Measurements from ENCODE around the gene HP1BP3. TPM values are rescaled to one million over a fixed set of nuclear protein-coding genes. Genes with fewer than 3 reads are reported as not detected.

HP1BP3 gene
- total and polyA plus RNA-seq, 7 donors, result 54.6 to 269 (median 158) TPM

DNA sequence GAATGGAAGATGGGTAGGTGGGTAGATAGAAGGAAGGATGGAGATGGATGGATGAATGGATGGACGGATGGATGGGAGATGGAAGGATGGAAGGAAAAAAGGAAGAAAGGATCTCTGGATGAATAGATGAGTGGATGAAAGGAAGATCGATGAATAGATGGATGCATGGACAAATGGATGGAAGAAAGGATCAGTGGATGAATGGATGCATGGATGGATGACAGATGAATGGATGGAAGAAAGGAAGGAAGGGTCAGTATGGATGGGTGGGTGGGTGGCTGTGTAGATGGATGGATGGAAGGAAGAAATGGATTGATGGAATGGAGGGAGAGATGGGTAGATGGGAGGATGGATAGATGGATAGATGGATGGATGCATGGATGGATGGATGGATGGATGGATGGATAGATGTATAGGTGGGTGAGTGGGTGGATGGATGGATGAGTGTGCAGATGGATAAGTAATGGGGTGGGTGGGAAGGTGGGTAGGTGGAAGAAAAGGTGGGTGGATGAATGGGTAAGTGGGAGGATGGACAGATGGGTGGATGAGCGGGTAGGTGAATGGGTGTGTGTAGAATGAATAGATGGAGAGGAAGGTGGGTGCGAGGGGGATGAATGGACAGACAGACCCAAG, 83.9 kb downstream of the HP1BP3 start:
- no peak for TF ChIP-seq POLR2A (IDR thresholded peaks at IDR 0.05)
- no peak for TF ChIP-seq POLR2AphosphoS5 (IDR thresholded peaks at IDR 0.05)
- no peak for TF ChIP-seq CTCF (IDR thresholded peaks at IDR 0.05)
- TF ChIP-seq EP300 (IDR thresholded peaks at IDR 0.05), result no peak
- H3K27me3 ChIP-seq, result no peaks in the 10 kb centered on the region
- intact Hi-C loops (cut with DNase I), result no loop called here

DNA sequence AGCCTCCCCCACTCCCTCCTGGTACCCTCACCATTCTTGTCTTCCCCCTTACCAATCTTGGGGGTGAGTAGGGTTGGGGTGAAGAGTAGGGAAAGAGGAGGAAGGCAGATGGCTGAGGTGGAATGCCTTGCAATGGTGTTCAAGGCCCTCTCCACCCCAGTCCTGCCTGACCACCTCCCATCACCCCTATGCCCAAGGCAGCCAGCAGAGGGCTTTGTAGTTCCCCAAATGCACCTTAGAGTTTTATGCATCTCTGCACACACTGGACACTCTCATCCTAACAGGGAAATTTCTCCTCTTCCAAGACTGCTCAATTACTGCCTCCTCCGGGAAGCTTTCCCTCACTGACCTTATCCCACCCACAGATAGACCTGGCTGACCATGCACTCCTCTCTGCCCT, 84.7 kb downstream of the HP1BP3 start:
- intact Hi-C loops (cut with DNase I), result no loop called here
- Histone ChIP-seq H3K4me1 (peaks cover 0 to 19% (median 18%) of the 10 kb centered on the region in 4 donors), H3K27me3 (no peaks in the 10 kb centered on the region), H3K27ac (no peak overlapping the region), H3K9me3 (no peaks in the 10 kb centered on the region), H3K4me3 (no peak overlapping the region), H3K36me3 (no peaks in the 10 kb centered on the region)
- no peak for DNase-seq
- TF ChIP-seq CTCF (IDR thresholded peaks at IDR 0.05) (no peak), EP300 (IDR thresholded peaks at IDR 0.05) (no peak), POLR2AphosphoS5 (IDR thresholded peaks at IDR 0.05) (no peak), POLR2A (IDR thresholded peaks at IDR 0.05) (no peak)
- 75 to 90% methylated on average over 1 of the region's 1 CpG for WGBS, 2 donors

More for the DNA sequence above, 83.9 kb downstream of the HP1BP3 start:
- H3K4me3 ChIP-seq, result no peak overlapping the region
- H3K36me3 ChIP-seq, result no peaks in the 10 kb centered on the region
- DNase-seq, result no peak
- no peak overlapping the region for H3K27ac ChIP-seq
- no peaks in the 10 kb centered on the region for H3K9me3 ChIP-seq
- H3K4me1 ChIP-seq, result peaks cover 0 to 11% (median 10%) of the 10 kb centered on the region in 4 donors
- 89 to 92% methylated on average over 4 of the region's 4 CpGs for WGBS, 2 donors

DNA sequence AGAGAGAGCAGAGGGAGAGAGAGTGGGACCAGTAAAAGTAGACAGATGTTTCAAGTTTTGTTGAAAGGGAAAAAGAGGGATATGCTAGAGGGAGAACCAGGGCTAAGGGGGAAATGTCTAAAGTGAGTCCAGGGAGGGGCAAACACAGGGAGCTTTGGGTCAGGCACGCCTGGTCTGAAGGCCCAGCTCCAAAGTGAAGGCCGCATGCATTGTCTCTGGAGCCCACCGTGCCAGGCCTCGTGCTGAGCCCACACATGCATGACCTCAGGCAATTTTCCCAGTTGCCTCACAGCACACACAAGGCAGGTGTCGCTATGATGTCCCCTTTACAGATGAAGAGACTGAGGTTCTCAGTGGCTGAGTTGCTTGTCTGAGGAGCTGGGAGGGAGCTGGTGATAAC, 85.3 kb downstream of the HP1BP3 start:
- WGBS, 2 donors, result 91 to 94% methylated on average over 5 of the region's 5 CpGs
- DNase-seq, result no peak
- H3K27ac ChIP-seq, result no peak overlapping the region
- H3K27me3 ChIP-seq, result no peaks in the 10 kb centered on the region
- peaks cover 0 to 25% (median 23%) of the 10 kb centered on the region in 4 donors for H3K4me1 ChIP-seq
- no peak overlapping the region for H3K4me3 ChIP-seq
- no peak for TF ChIP-seq EP300 (IDR thresholded peaks at IDR 0.05)
- no peak for TF ChIP-seq POLR2AphosphoS5 (IDR thresholded peaks at IDR 0.05)
- no peak for TF ChIP-seq CTCF (IDR thresholded peaks at IDR 0.05)
- intact Hi-C loops (cut with DNase I), result no loop called here
- H3K36me3 ChIP-seq, result no peaks in the 10 kb centered on the region
- H3K9me3 ChIP-seq, result no peaks in the 10 kb centered on the region

GRCh38 chr1:20701446-20701845, 85.7 kb downstream of the HP1BP3 start:
- intact Hi-C loops (cut with DNase I), result no loop called here

More at GRCh38 chr1:20701446-20701845, 85.7 kb downstream of the HP1BP3 start:
- Histone ChIP-seq H3K27ac (no peak overlapping the region), H3K36me3 (no peaks in the 10 kb centered on the region), H3K4me3 (no peak overlapping the region), H3K4me1 (peaks cover 0 to 27% (median 24%) of the 10 kb centered on the region in 4 donors), H3K27me3 (no peaks in the 10 kb centered on the region), H3K9me3 (no peaks in the 10 kb centered on the region)
- no peak for DNase-seq
- TF ChIP-seq POLR2AphosphoS5 (IDR thresholded peaks at IDR 0.05), result no peak
- TF ChIP-seq EP300 (IDR thresholded peaks at IDR 0.05), result no peak
- no peak for TF ChIP-seq POLR2A (IDR thresholded peaks at IDR 0.05)
- TF ChIP-seq CTCF (IDR thresholded peaks at IDR 0.05), result no peak
- 71 to 87% methylated on average over 9 of the region's 9 CpGs for WGBS, 2 donors

Data from sigmoid colon (tissue), 7 donors.